ENCODE data around the gene TGFBR3.
A peak's percentile ranks its signal among the peaks of the same experiment; 100 is the strongest.

TGFBR3 gene

DNA sequence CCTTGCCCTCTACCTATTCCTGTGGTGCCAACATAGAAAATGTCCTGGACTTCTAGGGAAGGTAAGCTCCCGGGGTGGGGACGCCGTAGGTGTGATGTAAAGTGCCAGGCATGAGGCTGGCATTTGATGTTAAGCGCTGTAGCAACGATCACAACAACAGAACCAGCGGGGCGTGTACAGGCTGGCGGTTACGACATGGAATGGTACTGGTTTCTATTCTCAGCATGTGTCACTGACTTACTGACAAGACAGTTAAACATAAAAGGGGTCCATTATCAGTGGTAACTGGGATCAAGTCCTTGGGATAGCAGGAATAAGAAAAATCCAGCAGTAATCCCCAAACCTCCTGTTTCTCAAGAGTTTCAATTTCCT lies 58.9 kb downstream of the TGFBR3 start:
- 89% methylated on average over 9 of the region's 9 CpGs for WGBS
- no peak overlapping the region for H2BK120ac ChIP-seq (ENCODE audit: low read depth, low read length)
- no peak overlapping the region for H2BK15ac ChIP-seq (ENCODE audit: low read depth, poor library complexity, severe bottlenecking)

GRCh38 chr1:91826649-91827048 lies 59.3 kb downstream of the TGFBR3 start:
- H3K9ac ChIP-seq (ENCODE audit: low read length) = no peak overlapping the region
- WGBS = over 99% methylated on average over 5 of the region's 5 CpGs
- H3K14ac ChIP-seq (ENCODE audit: low read length in 2 of 2) = no peak overlapping the region
- no peak overlapping the region for H2AFZ ChIP-seq (ENCODE audit: low read depth, low read length)
- peak overlapping the region; percentile 65 for H2AK5ac ChIP-seq (ENCODE audit: low read length, severe bottlenecking)
- no peak overlapping the region for H3K4me2 ChIP-seq (ENCODE audit: low read length, poor library complexity, severe bottlenecking)
- no peaks in the 10 kb centered on the region for H3K27me3 ChIP-seq (ENCODE audit: control insufficient read depth in 1 of 2, insufficient read depth in 1 of 2, low read length in 2 of 2)
- H3K9me3 ChIP-seq (ENCODE audit: control insufficient read depth, low read length) = no peaks in the 10 kb centered on the region
- H3K4me3 ChIP-seq (ENCODE audit: insufficient read depth in 1 of 2, low read depth in 1 of 2, low read length in 2 of 2) = no peak overlapping the region
- no peak overlapping the region for H2BK15ac ChIP-seq (ENCODE audit: low read depth, poor library complexity, severe bottlenecking)
- H3K4ac ChIP-seq (ENCODE audit: low read depth in 1 of 2, low read length in 2 of 2) = no peak overlapping the region
- no peak overlapping the region for H4K8ac ChIP-seq (ENCODE audit: low read length)
- no peak overlapping the region for H3K23ac ChIP-seq (ENCODE audit: low read length in 2 of 2)
- H3K18ac ChIP-seq (ENCODE audit: low read depth in 1 of 2, low read length in 2 of 2) = no peak overlapping the region
- no peak overlapping the region for H2BK5ac ChIP-seq (ENCODE audit: low read depth, low read length, poor library complexity, severe bottlenecking)
- H2BK120ac ChIP-seq (ENCODE audit: low read depth, low read length) = no peak overlapping the region
- no peak overlapping the region for H4K91ac ChIP-seq (ENCODE audit: low read length)
- DNase-seq = no peak
- H3K27ac ChIP-seq (ENCODE audit: low read length, poor library complexity, severe bottlenecking) = peak overlapping the region; percentile 1
- H3K79me1 ChIP-seq (replicated peaks; ENCODE audit: low read length, poor library complexity, severe bottlenecking) = peaks cover 15% of the 10 kb centered on the region
- no peak overlapping the region for H2BK12ac ChIP-seq (ENCODE audit: low read length in 2 of 2)
- peaks cover 0 to 70% of the 10 kb centered on the region in 2 experiments for H3K36me3 ChIP-seq (ENCODE audit: control insufficient read depth in 1 of 2, insufficient read depth in 2 of 2, low read depth in 1 of 2, low read length in 2 of 2)
- H3K4me1 ChIP-seq (ENCODE audit: control insufficient read depth, insufficient read depth, low read depth, low read length) = peaks cover 23% of the 10 kb centered on the region

More for the DNA sequence above, 58.9 kb downstream of the TGFBR3 start:
- Histone ChIP-seq H3K23ac (ENCODE audit: low read length in 2 of 2) (no peak overlapping the region), H4K8ac (ENCODE audit: low read length) (no peak overlapping the region), H3K18ac (ENCODE audit: low read depth in 1 of 2, low read length in 2 of 2) (no peak overlapping the region), H3K9ac (ENCODE audit: low read length) (no peak overlapping the region), H3K4me3 (ENCODE audit: insufficient read depth in 1 of 2, low read depth in 1 of 2, low read length in 2 of 2) (no peak overlapping the region), H3K9me3 (ENCODE audit: control insufficient read depth, low read length) (no peaks in the 10 kb centered on the region), H4K91ac (ENCODE audit: low read length) (peak overlapping the region; percentile 15), H3K4me1 (ENCODE audit: control insufficient read depth, insufficient read depth, low read depth, low read length) (peaks cover 23% of the 10 kb centered on the region), H2BK12ac (ENCODE audit: low read length in 2 of 2) (no peak overlapping the region), H2AFZ (ENCODE audit: low read depth, low read length) (no peak overlapping the region), H3K36me3 (ENCODE audit: control insufficient read depth in 1 of 2, insufficient read depth in 2 of 2, low read depth in 1 of 2, low read length in 2 of 2) (peaks cover 0 to 70% of the 10 kb centered on the region in 2 experiments), H3K79me1 (replicated peaks; ENCODE audit: low read length, poor library complexity, severe bottlenecking) (peaks cover 13% of the 10 kb centered on the region), H2BK5ac (ENCODE audit: low read depth, low read length, poor library complexity, severe bottlenecking) (no peak overlapping the region), H3K4ac (ENCODE audit: low read depth in 1 of 2, low read length in 2 of 2) (peak overlapping the region in 1 of 2 experiments; percentile 64), H3K14ac (ENCODE audit: low read length in 2 of 2) (no peak overlapping the region), H3K27me3 (ENCODE audit: control insufficient read depth in 1 of 2, insufficient read depth in 1 of 2, low read length in 2 of 2) (no peaks in the 10 kb centered on the region), H3K4me2 (ENCODE audit: low read length, poor library complexity, severe bottlenecking) (peak overlapping the region; percentile 35), H2AK5ac (ENCODE audit: low read length, severe bottlenecking) (no peak overlapping the region), H3K27ac (ENCODE audit: low read length, poor library complexity, severe bottlenecking) (peak overlapping the region; percentile 70)
- DNase-seq = no peak

DNA sequence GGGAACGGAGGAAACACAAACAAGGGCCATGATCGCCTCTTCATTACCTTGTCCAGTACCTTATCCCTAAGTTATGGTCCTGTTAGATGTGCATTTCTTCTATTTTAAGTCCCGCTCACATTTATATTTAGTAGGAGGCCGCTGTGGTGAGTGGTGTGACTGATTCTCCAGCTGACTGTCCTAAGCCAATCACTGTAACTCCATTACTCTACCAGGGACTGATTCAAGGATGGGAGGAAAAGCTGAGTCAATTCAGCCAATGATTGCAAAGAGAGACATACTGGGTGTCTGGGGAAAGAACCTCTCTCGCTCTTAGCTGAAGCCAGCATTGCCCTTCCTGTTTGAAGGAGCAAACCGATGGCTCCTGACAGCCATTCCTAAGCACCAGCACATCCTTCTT lies 59.7 kb downstream of the TGFBR3 start:
- peaks cover 17% of the 10 kb centered on the region for H3K79me1 ChIP-seq (replicated peaks; ENCODE audit: low read length, poor library complexity, severe bottlenecking)
- H3K9ac ChIP-seq (ENCODE audit: low read length) = no peak overlapping the region
- H3K18ac ChIP-seq (ENCODE audit: low read depth in 1 of 2, low read length in 2 of 2) = no peak overlapping the region
- H2BK5ac ChIP-seq (ENCODE audit: low read depth, low read length, poor library complexity, severe bottlenecking) = no peak overlapping the region
- no peak overlapping the region for H2AFZ ChIP-seq (ENCODE audit: low read depth, low read length)
- no peak overlapping the region for H3K4ac ChIP-seq (ENCODE audit: low read depth in 1 of 2, low read length in 2 of 2)
- no peak overlapping the region for H4K8ac ChIP-seq (ENCODE audit: low read length)
- H3K27me3 ChIP-seq (ENCODE audit: control insufficient read depth in 1 of 2, insufficient read depth in 1 of 2, low read length in 2 of 2) = no peaks in the 10 kb centered on the region
- H2AK5ac ChIP-seq (ENCODE audit: low read length, severe bottlenecking) = peak overlapping the region; percentile 65
- no peak for DNase-seq
- H3K36me3 ChIP-seq (ENCODE audit: control insufficient read depth in 1 of 2, insufficient read depth in 2 of 2, low read depth in 1 of 2, low read length in 2 of 2) = peaks cover 0 to 70% of the 10 kb centered on the region in 2 experiments
- WGBS = 97% methylated on average over 4 of the region's 6 CpGs
- no peak overlapping the region for H2BK15ac ChIP-seq (ENCODE audit: low read depth, poor library complexity, severe bottlenecking)
- H3K9me3 ChIP-seq (ENCODE audit: control insufficient read depth, low read length) = no peaks in the 10 kb centered on the region
- no peak overlapping the region for H3K23ac ChIP-seq (ENCODE audit: low read length in 2 of 2)
- no peak overlapping the region for H3K4me3 ChIP-seq (ENCODE audit: insufficient read depth in 1 of 2, low read depth in 1 of 2, low read length in 2 of 2)
- no peak overlapping the region for H3K4me2 ChIP-seq (ENCODE audit: low read length, poor library complexity, severe bottlenecking)
- H3K4me1 ChIP-seq (ENCODE audit: control insufficient read depth, insufficient read depth, low read depth, low read length) = peaks cover 23% of the 10 kb centered on the region
- no peak overlapping the region for H2BK120ac ChIP-seq (ENCODE audit: low read depth, low read length)
- H3K14ac ChIP-seq (ENCODE audit: low read length in 2 of 2) = no peak overlapping the region
- H4K91ac ChIP-seq (ENCODE audit: low read length) = no peak overlapping the region
- H3K27ac ChIP-seq (ENCODE audit: low read length, poor library complexity, severe bottlenecking) = no peak overlapping the region
- H2BK12ac ChIP-seq (ENCODE audit: low read length in 2 of 2) = no peak overlapping the region

- Histone ChIP-seq H3K23ac (ENCODE audit: low read length in 2 of 2) (no peak overlapping the region), H2AK5ac (ENCODE audit: low read length, severe bottlenecking) (no peak overlapping the region), H2BK120ac (ENCODE audit: low read depth, low read length) (no peak overlapping the region), H3K18ac (ENCODE audit: low read depth in 1 of 2, low read length in 2 of 2) (no peak overlapping the region), H3K9me3 (ENCODE audit: control insufficient read depth, low read length) (no peaks in the 10 kb centered on the region), H4K91ac (ENCODE audit: low read length) (no peak overlapping the region), H2BK12ac (ENCODE audit: low read length in 2 of 2) (no peak overlapping the region), H3K27me3 (ENCODE audit: control insufficient read depth in 1 of 2, insufficient read depth in 1 of 2, low read length in 2 of 2) (no peaks in the 10 kb centered on the region), H3K36me3 (ENCODE audit: control insufficient read depth in 1 of 2, insufficient read depth in 2 of 2, low read depth in 1 of 2, low read length in 2 of 2) (peaks cover 0 to 59% of the 10 kb centered on the region in 2 experiments), H3K4ac (ENCODE audit: low read depth in 1 of 2, low read length in 2 of 2) (no peak overlapping the region), H3K27ac (ENCODE audit: low read length, poor library complexity, severe bottlenecking) (no peak overlapping the region), H2AFZ (ENCODE audit: low read depth, low read length) (no peak overlapping the region), H2BK5ac (ENCODE audit: low read depth, low read length, poor library complexity, severe bottlenecking) (no peak overlapping the region), H3K9ac (ENCODE audit: low read length) (no peak overlapping the region), H3K79me1 (replicated peaks; ENCODE audit: low read length, poor library complexity, severe bottlenecking) (peaks cover 13% of the 10 kb centered on the region), H4K8ac (ENCODE audit: low read length) (no peak overlapping the region), H3K14ac (ENCODE audit: low read length in 2 of 2) (no peak overlapping the region), H3K4me3 (ENCODE audit: insufficient read depth in 1 of 2, low read depth in 1 of 2, low read length in 2 of 2) (no peak overlapping the region), H3K4me2 (ENCODE audit: low read length, poor library complexity, severe bottlenecking) (no peak overlapping the region), H2BK15ac (ENCODE audit: low read depth, poor library complexity, severe bottlenecking) (no peak overlapping the region), H3K4me1 (ENCODE audit: control insufficient read depth, insufficient read depth, low read depth, low read length) (peaks cover 1% of the 10 kb centered on the region)
- 86% methylated on average over 4 of the region's 6 CpGs for WGBS
- DNase-seq = no peak
These were observed 64.7 kb downstream of the TGFBR3 start for GRCh38 chr1:91821126-91821868.

Measured in mesenchymal stem cell (in vitro differentiated cells and primary cell).